Measurements from ENCODE around the gene GATAD2A.

Gene GATAD2A

GRCh38 chr19:19490214-19490968, 84.9 kb downstream of the GATAD2A start:
- peak; percentile 90 for DNase-seq (ENCODE audit: low spot score)

DNA sequence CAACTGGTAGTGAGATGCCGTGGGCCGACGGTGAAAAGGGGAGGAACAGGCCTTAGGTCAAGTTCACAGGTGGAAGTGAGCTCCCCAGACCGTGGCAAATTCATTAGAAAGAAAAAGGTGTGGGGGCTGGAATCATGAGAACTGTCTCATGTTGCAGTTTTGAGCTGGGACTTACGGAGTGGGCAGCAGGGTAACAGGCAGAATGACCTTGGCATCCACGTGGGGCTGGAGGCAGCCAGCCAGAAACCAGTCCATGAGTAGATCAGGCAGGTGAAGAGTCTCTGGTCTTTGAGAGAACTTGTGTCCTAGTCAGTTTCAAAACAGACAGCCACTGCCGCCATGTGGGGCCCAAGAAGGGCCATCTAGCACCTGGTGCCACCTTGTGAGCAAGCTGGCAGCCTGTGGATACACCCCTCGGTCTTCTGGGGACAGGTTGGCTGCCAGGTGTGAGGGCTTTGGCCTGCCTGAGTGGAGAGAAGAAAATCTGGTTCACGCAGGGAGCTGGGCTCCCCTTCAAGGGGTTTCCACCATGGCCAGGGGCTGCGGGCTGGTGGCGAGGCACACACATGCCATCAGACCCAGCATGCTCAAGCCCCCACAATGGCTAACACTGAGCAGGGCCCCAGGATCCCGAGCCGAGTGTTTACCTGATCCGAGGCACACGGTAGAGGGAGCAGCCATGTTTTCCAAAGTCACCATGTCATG, 86.0 kb downstream of the GATAD2A start:
- DNase-seq (ENCODE audit: low spot score), result no peak

DNA sequence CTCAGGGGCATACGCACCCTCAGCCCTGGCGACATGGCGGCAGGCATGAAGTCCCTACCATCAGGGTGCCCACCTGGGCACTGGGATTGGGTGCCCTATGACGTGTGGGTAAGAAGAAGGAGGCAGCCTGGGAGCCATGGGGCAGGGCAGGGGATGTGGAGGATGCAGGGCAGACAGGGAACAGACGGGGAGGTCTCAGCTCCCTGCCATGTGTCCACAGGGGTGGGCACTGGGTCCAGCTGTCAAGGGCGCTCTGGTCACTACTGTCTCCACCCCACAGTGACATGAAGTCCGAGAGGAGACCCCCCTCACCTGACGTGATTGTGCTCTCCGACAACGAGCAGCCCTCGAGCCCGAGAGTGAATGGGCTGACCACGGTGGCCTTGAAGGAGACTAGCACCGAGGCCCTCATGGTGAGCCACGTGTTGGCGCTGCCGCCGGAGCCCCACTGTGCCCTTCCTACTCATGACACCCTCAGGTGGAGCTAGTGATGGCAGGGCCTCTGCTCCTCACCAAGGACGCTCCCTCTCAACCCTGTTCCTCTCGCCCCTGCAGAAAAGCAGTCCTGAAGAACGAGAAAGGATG, 86.6 kb downstream of the GATAD2A start:
- DNase-seq (ENCODE audit: low spot score), result no peak

DNA sequence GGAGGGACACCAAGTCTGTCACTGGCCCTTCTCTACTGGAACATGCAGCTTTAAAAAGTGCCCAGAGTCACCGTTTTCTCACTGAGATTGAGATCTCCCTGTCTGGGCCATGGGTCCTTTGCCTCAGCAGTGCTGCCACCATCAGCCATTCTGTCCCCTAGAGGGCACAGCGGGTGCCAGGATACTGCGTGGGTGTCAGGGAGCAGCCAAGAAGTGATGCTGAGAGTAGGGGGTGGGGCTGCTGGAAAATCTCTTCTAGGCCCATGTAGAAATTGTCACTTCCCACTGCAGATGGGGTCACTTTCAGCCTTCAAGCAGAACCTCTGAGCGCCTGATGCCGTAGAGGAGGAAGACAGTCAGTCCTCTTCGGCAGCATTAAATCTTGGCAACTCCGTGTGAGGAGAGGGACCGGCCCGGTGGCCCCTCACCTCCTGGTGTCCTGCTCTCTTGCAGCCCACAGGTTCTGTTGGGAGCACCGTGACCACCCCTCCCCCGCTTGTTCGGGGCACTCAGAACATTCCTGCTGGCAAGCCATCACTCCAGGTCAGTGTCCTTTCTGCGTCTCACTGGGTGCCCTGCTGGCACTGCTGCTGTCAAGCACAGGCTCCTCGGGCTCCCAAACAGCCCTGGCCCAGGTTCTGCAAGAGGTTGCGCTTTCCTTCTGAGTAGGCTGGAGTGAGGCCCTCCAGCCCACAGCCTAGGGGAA, 88.5 kb downstream of the GATAD2A start:
- DNase-seq (ENCODE audit: low spot score), result no peak

DNA sequence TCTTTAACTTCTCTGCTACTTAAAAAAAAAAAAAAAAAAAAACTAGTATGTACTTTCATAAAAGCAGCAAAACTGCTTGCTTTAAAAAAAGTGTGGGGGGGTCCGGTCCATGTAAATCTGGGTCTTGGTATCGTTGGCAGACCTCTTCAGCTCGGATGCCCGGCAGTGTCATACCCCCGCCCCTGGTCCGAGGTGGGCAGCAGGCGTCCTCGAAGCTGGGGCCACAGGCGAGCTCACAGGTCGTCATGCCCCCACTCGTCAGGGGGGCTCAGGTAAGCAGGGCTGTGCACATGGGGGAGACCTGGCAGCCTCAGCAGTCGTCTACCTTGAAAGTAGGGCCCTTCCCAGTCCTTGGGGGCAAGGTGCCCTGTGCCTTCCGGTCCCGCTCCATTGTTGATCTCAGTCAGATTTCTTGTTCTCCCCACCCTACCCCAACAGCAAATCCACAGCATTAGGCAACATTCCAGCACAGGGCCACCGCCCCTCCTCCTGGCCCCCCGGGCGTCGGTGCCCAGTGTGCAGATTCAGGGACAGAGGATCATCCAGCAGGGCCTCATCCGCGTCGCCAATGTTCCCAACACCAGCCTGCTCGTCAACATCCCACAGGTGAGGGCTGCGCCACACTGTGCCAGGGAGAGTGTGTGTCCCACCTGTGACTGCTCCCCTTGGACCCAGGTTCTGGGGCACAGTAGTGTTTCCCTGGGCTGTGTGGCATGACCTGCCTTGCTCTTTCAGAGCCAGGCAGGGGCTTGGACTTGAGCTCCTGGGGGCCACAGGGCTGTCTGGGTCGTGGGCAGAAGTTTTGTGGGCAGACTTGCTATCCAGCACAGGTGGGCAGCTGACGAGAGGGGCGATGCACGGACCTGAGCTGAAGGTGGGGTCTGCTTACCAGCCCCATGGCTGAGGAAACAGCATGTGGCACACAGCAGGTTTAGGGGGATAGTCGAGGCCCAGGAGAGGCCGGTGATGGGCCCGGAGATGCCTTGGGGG, 90.4 kb downstream of the GATAD2A start:
- DNase-seq (ENCODE audit: low spot score), result no peak

DNA sequence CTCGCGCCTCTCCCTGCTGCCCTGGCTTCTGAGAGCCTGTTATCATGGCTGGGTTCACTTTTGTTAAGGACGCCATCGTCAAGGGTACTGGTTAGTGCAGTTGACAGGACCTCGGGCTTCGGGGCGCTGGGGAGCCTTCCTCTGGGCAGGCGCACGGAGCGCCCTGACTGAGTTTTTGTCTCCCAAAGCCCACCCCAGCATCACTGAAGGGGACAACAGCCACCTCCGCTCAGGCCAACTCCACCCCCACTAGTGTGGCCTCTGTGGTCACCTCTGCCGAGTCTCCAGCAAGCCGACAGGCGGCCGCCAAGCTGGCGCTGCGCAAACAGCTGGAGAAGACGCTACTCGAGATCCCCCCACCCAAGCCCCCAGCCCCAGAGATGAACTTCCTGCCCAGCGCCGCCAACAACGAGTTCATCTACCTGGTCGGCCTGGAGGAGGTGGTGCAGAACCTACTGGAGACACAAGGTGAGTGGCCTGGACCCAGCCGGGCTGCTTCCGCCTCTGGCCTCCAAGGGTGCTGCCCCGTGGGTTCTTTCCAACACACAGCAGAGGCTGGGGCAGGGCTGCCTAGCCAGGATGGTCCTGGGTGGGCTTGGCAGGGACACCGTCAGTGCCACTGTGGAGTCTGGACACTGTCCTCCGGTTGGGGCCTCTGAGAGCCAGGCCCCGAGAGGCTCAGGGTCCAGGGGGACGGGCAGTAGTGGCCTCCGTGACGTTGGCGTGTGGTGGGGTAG, 92.9 kb downstream of the GATAD2A start:
- DNase-seq (ENCODE audit: low spot score), result no peak

GRCh38 chr19:19499272-19499995, 94.0 kb downstream of the GATAD2A start:
- DNase-seq (ENCODE audit: low spot score), result no peak

- DNase-seq (ENCODE audit: low spot score), result no peak
Observed at GRCh38 chr19:19500975-19501644, 95.6 kb downstream of the GATAD2A start.

DNA sequence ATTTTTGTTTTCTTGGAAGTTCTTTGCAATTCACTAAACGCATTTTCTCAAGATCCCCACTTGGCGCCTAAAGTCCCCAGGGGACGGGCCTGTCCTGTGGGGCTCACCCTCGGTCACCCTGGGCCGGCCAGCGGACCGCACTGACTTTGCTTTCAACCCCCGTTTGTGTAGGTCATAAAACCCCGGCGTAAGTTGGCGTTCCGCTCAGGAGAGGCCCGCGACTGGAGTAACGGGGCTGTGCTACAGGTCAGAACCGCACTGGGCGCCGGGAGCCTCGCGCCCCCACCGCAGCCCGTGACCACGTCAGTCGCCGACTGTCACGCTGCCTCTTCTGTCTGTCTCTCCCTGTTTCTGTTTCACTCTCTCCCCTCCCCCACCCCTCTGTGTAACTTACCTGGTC, 96.3 kb downstream of the GATAD2A start:
- DNase-seq (ENCODE audit: low spot score), result no peak

DNA sequence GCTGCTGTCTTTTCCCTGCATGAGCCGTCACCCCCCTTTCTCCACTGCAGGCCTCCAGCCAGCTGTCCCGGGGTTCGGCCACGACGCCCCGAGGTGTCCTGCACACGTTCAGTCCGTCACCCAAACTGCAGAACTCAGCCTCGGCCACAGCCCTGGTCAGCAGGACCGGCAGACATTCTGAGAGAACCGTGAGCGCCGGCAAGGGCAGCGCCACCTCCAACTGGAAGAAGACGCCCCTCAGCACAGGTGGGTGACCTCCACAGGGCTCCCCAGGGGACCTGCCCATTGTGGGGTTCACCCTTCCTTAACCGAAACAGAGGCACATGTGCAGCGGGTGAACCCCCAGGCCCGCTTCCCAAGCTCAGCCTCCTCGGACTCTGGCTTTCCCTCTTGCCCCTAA, 96.8 kb downstream of the GATAD2A start:
- DNase-seq (ENCODE audit: low spot score), result no peak

GRCh38 chr19:19502808-19503602, 97.5 kb downstream of the GATAD2A start:
- DNase-seq (ENCODE audit: low spot score), result no peak

DNA sequence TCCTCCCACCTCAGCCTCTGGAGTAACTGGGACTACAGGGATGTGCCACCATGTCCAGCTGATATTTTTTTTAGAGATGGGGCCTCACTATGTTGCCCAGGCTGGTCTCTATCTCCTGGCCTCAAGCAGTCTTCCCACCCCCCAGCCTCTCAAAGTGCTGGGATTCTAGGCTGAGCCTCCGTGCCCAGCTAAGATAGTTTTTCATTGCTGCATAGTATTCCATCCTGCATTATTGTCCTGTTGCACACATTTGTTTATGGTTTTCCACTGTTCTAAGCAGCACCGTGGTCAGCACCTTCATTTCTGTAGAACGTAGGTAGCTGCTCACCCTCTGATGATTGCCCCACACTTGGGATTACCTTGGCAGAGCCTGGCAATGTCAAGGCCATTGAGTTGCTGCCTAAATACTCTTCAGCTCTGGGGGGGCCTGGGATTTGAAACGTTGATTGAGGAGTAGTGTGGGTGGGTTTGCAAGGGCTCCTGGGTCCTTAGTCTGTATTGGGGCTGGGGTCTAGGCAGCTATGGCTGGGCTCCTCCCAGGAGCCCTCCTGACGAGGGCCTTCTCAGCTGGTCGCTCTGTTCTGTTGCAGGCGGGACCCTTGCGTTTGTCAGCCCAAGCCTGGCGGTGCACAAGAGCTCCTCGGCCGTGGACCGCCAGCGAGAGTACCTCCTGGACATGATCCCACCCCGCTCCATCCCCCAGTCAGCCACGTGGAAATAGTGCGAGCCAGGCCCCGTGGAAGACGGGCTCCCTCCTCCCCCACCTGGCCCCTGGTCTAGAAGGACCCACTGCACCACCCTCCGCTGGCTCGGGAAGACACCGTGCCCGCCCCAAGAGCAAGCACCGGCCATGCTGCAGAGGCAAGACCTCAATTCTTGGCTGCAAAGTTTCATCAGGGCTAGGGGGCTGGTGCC, 99.5 kb downstream of the GATAD2A start:
- DNase-seq (ENCODE audit: low spot score), result no peak

GRCh38 chr19:19505669-19506326, 100.3 kb downstream of the GATAD2A start:
- DNase-seq (ENCODE audit: low spot score), result no peak

DNA sequence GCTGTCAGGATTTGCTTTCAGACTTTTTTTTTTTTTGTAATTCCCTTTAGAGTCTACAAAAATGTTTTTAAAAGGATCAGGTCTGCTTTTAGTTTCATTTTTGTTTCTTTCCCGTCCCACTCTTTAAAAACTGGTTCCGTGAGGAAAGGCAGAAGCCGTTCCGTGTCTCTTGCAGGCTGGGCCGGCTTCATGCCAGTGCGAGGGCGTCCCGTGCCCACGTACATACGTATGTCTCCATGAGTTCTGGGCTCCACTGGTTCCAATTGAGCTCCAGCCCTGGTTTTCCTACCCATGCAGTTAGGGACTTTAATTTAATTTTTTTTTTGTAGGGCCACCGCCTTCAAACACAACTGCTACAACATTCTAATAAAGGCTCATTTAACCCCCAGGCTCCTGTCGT, 101.1 kb downstream of the GATAD2A start:
- DNase-seq (ENCODE audit: low spot score), result peak; percentile 72

GRCh38 chr19:19507354-19507753, 101.9 kb downstream of the GATAD2A start:
- DNase-seq (ENCODE audit: low spot score), result no peak

GRCh38 chr19:19508217-19508616, 102.7 kb downstream of the GATAD2A start:
- DNase-seq (ENCODE audit: low spot score), result no peak

DNA sequence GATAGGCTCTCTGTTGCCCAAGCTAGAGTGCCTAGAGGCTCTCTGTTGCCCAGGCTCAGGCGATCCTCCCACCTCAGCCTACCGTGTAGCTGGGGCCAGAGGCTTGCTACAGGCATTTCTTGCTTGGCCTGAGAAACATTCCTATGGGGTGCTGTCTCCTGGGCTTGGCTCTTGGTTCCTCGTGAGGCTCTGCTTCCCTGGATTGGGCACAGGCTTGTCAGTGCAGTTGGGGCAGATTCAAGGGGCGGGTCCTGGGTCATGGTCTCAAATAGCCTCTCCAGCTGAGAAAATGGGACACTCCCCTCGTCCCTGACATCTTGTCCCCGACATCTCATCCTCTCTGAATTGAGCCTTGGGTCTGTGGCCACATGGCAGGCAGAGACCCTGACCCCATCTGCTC, 105.0 kb downstream of the GATAD2A start:
- no peak for DNase-seq (ENCODE audit: low spot score)

All from Ammon's horn (tissue), 1 donor.